SIG-M5 treated with dmso at 0.1 percent for 504 hours (cell line): Measurements from ENCODE around the gene LYRM4.

Source experiments
- DNase-seq: peaks from one replicate; lab custom pipeline; 2025; ENCODE audit not compliant: unreplicated experiment; lab: John Stamatoyannopoulos, UW

Gene LYRM4

GRCh38 chr6:5206920-5207561 lies 53.7 kb downstream of the LYRM4 start:
- DNase-seq = no peak

DNA sequence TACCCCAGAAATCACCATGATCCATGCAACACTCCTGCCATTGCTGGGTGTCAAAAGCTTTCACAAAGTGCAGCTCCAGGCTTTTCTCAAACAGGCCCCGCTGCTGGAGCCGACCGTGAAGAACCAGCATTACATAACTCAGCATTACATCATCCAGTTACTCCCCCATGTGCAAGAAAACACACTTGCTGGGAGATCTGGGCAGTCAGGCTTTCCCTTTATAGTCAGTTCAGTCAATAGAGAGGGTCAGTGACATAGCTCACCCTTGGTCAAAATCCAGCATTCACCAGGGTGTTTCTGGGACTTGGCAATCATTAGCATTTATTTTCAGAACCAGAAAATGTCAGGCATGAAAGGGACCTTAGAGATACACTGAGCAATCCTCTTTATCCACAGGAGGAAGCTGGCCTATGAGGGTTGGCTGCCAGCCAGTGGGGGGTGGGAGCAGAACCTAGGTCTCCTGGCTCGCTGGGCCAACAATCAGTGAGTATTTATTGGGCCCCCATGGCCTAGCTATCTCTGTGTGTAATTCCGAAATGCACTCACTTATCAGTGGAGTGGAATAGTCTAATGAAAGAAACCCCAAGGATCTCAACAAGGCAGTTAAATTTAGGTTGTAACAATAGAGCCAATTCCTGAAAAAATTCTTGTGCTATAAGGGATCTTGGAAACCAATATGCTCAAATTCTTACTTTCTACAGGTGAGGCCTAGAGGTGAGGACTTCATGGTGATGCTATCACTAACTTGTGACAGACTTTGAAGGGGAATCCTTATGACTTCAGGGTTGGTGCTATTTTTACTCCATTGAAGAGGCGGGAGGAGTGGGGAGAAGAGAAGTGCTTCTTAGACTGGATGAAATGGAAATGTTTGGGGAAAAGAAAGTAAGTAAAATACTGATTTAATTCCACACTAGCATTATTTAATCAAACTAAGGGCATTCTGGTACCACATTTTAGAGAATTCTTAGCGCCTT lies 54.6 kb downstream of the LYRM4 start:
- peak; percentile 83 for DNase-seq

DNA sequence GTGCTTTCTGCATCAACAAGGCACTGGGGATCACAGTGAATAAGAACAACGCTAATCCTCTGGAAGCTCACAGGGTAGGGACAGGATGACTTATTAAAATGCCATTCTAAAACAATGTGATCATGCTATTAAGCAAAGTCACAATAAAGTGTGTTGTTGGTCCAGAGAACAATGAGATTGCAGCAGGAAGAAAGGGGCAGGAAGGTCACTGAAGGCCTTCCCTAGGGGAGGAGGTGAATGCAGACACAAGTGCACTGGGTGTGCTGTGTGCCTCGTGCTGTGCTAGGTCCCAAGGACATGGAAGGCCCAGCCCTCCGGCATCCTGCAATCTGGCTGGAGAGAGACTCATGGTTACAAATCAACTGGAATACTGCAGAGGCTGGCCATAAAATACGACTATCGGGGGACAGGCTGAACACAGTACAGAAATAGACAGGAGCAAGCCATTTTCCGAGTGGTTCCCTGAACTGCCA lies 55.7 kb downstream of the LYRM4 start:
- no peak for DNase-seq

DNA sequence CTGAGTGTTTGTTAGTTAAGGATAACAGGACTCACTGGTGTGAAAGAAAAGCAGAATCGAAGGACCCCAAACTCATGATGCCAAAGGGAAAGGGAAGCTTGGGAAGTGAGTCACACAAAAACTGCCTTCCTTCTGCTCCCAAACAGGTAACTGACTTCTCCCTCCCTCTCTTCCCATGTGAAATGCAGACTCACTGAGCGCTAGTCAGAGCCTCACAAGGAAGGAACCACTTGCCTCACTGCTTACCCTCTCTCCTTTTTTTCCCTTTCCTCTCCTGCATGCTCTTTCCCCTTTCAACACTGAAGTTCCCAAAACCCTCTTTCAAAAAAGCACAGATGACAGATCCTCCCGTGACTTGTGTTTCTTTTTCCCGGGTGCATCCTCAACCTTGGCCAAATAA lies 56.4 kb downstream of the LYRM4 start:
- DNase-seq = no peak

GRCh38 chr6:5203546-5203945 lies 57.2 kb downstream of the LYRM4 start:
- no peak for DNase-seq

- DNase-seq = no peak
These were observed 57.8 kb downstream of the LYRM4 start for GRCh38 chr6:5202941-5203340.

DNA sequence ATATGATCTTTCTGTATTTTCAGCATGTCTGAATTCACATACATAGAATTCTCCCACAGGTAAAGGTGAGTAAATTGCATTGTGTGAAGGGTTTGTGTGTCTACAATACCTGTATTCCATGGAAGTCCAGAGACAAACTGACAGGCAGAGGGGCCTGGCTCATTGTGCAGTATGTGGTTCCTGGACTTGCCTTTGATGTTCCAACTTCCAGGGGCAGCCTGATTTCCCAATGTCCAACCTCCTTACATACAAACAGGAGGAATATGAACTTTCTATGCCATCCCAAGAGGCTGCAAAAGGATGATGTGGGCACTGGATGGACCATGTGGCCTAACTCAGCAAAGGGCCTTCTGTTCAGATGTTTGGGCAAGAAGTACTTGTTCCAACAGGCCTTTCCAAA lies 58.5 kb downstream of the LYRM4 start:
- no peak for DNase-seq

- no peak for DNase-seq
These were observed 59.5 kb downstream of the LYRM4 start for GRCh38 chr6:5201271-5201670.

GRCh38 chr6:5199702-5200101 lies 61.0 kb downstream of the LYRM4 start:
- DNase-seq = no peak

GRCh38 chr6:5199283-5199682 lies 61.5 kb downstream of the LYRM4 start:
- peak; percentile 14 for DNase-seq

GRCh38 chr6:5197084-5197483 lies 63.7 kb downstream of the LYRM4 start:
- no peak for DNase-seq

DNA sequence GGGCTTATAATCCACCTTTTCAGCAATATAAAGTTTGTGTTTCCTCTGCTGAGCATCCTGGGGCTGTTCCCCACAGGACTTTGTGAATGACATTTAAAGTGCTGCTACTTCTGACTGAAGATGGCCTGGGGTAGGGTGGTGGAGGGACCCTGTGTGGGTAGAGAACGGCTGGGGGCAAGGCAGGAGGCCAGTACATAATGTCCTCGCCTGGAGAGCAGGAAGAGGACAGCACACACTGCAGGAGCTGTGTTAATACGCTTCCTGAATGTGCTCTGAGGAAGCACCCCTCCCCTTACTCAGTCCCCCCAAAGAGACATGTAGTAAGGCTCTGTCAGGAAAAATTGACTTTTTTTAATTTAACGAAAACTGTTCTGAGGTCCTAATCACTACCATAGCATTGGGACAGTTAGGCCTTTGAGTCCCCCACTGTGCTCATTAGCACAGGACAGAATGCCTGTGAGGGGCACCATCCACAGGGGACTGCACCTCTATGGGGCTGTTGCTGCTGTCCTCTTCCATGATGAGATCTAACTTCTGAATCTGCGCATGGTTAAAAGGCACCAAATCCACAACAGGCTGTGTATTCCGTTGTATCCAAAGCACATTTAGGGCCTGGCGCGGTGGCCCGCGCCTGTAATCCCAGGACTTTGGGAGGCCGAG lies 68.5 kb downstream of the LYRM4 start:
- DNase-seq = no peak

DNA sequence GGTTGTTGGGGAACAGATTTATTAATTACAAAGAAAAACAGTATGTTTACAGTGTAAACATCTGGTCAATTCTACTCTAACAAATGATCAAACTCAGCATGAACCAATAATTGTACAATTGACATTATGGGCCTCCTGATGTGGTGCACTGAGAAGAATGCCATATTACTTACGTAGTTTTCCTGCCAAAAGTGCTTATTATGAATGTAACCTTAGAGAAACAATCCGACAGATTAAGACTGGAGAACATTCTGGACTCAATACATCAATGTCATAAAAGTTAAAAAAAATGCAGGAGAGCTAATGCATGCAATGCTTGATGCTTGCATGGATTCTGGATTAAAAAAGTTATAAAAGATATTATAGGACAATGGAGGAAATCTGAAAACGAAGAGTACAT lies 69.0 kb downstream of the LYRM4 start:
- DNase-seq = no peak

GRCh38 chr6:5191222-5191621 lies 69.5 kb downstream of the LYRM4 start:
- DNase-seq = no peak

GRCh38 chr6:5190507-5190906 lies 70.2 kb downstream of the LYRM4 start:
- no peak for DNase-seq

DNA sequence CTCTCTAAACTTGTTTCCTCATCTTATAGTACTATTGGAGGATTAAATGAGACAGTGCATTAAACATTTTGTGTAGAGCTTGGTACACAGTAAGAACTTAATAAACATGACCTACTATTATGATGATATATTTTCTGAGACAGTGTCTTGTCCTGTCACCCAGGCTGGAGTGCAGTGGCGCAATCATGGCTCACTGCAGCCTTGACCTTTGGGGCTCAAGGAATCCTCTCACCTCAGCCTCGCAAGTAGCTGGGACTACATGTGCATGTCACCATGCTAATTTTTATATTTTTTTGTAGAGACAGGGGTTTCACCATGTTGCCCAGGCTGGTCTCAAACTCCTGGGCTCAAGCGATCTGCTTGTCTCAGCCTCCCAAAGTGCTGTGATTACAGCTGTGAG lies 72.1 kb downstream of the LYRM4 start:
- no peak for DNase-seq

DNA sequence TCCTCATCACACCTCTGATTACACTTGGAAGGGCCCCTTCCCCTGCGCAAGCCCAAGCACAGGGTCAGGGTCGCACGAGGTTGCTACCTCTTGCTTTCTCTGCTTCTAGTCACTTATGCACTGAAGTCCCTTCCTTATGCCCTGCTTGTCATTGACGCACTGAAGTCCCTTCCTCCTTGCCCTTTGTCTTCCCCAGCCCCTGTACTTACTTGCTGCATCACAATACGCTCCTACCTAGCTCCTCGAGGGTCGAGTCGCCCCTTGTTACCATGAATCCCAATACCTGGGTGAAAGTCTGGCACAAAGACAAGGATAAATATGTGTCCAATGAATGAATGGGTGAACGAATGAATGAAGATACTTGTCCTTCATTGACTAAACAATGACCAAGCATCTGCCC lies 75.9 kb downstream of the LYRM4 start:
- DNase-seq = no peak

DNA sequence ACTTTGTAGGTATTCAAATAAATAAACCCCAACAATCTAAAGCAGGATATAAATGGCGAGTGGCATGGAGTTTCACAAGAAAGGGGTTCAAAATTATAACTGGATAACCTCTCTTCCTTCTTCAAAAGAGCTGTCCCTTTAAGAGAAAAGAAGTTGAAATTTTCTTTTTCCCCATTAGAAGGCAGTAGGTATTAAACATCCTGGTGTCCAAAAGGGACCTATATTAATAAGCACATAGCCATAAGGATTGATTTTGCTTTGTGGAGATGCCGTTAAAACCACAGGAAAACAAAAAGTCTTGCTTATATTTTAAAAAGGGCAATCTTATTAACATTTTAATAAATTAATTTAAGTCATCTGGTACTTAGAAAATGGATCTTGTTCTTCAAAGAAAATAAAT lies 76.5 kb downstream of the LYRM4 start:
- DNase-seq = no peak

- DNase-seq = peak; percentile 63
These were observed 79.0 kb downstream of the LYRM4 start for GRCh38 chr6:5181510-5182317.

DNA sequence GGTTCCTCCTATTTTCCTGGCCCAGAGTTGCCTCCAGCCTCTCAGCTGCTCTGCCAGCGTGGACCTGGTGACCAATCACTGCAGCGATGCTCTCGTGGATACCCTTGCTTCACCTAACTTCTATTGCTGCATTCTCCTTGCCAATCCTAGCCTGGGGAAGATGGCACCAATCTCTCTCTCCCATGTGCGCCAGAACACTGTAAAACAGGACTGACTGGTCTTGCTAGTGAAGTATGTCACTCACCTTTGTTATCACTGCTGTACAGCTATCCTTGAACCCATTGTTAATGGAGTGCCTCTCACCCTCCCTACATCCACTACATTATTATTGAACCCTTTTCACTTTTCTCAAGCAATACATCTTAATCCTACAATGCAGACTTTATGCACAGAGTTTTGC lies 80.1 kb downstream of the LYRM4 start:
- no peak for DNase-seq

- DNase-seq = no peak
These were observed 80.8 kb downstream of the LYRM4 start for GRCh38 chr6:5179917-5180316.
